HepG2 (cell line): ENCODE measurements around the gene MAP3K8. TPM values are rescaled to one million over a fixed set of nuclear protein-coding genes. Genes with fewer than 3 reads are reported as not detected.
A peak's percentile ranks its signal among the peaks of the same experiment; 100 is the strongest.

ENCODE experiments used
- ATAC-seq: fragments of 200-7000 bp; cut with Tn5 transposase; 3 replicates; pipeline ENCODE4 v1.9.1; 2020; ENCODE audit warnings: mild to moderate bottlenecking, moderate library complexity
- BruUV-seq: library from RNA; stranded (reverse); fragments of 400-500 nt; replicated peaks from 2 replicates; lab custom pipeline; 2021; lab: Mats Ljungman, UMichigan
- CTCF ChIA-PET: fragments of 300-600 bp; formaldehyde crosslinking; extraction: SDS; loops from one replicate; lab custom pipeline; 2021; ENCODE audit warnings: low total read pairs, inconsistent platforms, low intra/inter-chr PET ratio; lab: Yijun Ruan, JAX
- POLR2A ChIA-PET: fragments of 350-600 bp; sonication (Branson Sonifier 250); formaldehyde crosslinking; loops from one replicate; lab custom pipeline; 2020; ENCODE audit warnings: antibody characterized with exemption, inconsistent platforms; lab: Yijun Ruan, JAX
- DNase-seq: peaks from one replicate; pipeline ENCODE4 v3.0.0-alpha.2; 2015; ENCODE audit warnings: low spot score
- FAIRE-seq: peaks from 3 replicates; lab custom pipeline; 2011; peaks lifted over from hg19 to GRCh38; lab: Jason Lieb, UNC
- H2AFZ ChIP-seq: one replicate; pipeline ENCODE4 v1.6.1; 2011; ENCODE audit warnings: low read length, inconsistent platforms
- H3K27ac ChIP-seq: fragments of 300-600 bp; 3 replicates; pipeline ENCODE4 v1.8.0; 2011; ENCODE audit warnings: mixed run types, mild to moderate bottlenecking, mixed read lengths, low read length, inconsistent platforms; ENCODE audit not compliant: insufficient read depth; ENCODE audit errors: extremely low read length
- H3K27me3 ChIP-seq, 2 experiments: fragments of 200-600 bp in 1 of 2; 2 replicates in 1 of 2; 3 replicates in 1 of 2; pipeline versions ENCODE4 v1.6.0 to v1.8.0; 2011; ENCODE audit warnings: low read length in 2 of 2, mild to moderate bottlenecking in 2 of 2, moderate library complexity in 2 of 2, inconsistent platforms in 1 of 2; ENCODE audit not compliant: insufficient read depth in 2 of 2, control insufficient read depth in 1 of 2
- H3K36me3 ChIP-seq, 2 experiments: fragments of 200-600 bp in 1 of 2; replicated peaks in 1 of 2; 2 replicates in 1 of 2; 3 replicates in 1 of 2; pipeline versions ENCODE4 v1.5.1 to v1.8.0; 2011; ENCODE audit warnings: low read length in 2 of 2, inconsistent platforms in 1 of 2; ENCODE audit not compliant: insufficient read depth in 2 of 2, control insufficient read depth in 1 of 2
- H3K4me1 ChIP-seq: 2 replicates; pipeline ENCODE4 v1.5.1; 2012; ENCODE audit warnings: low read length, inconsistent platforms; ENCODE audit not compliant: insufficient read depth
- H3K4me2 ChIP-seq: 2 replicates; pipeline ENCODE4 v1.6.0; 2011; ENCODE audit warnings: low read depth, low read length, inconsistent platforms
- H3K4me3 ChIP-seq, 3 experiments: fragments of 200-600 bp in 1 of 3; sonication (generic), shearing (Covaris generic) in 1 of 3; replicated peaks in 1 of 3; 2 replicates each; pipeline ENCODE4 v1.5.1; 2011 to 2016; ENCODE audit warnings: low read length in 3 of 3, inconsistent platforms in 2 of 3, low read depth in 2 of 3, mild to moderate bottlenecking in 2 of 3, control low read depth in 1 of 3, mixed read lengths in 1 of 3; ENCODE audit not compliant: insufficient read depth in 1 of 3
- H3K79me2 ChIP-seq: one replicate; pipeline ENCODE4 v1.6.1; 2011; ENCODE audit warnings: low read length, inconsistent platforms; ENCODE audit not compliant: insufficient read depth
- H3K9ac ChIP-seq: 2 replicates; pipeline ENCODE4 v1.6.0; 2011; ENCODE audit warnings: mild to moderate bottlenecking, low read depth, low read length, inconsistent platforms; ENCODE audit not compliant: insufficient read depth
- H3K9me3 ChIP-seq: 2 replicates; pipeline ENCODE4 v1.5.1; 2012; ENCODE audit warnings: mild to moderate bottlenecking, low read length
- H4K20me1 ChIP-seq: 2 replicates; pipeline ENCODE4 v1.6.0; 2011; ENCODE audit warnings: inconsistent platforms, mild to moderate bottlenecking, low read length, moderate library complexity; ENCODE audit not compliant: insufficient read depth
- FOXA3 ChIP-seq: IDR thresholded peaks from 2 replicates; pipeline ENCODE4 v1.6.1; 2016; ENCODE audit warnings: missing genetic modification reagents, missing compliant biosample characterization
- PHF20 ChIP-seq: sonication (generic); formaldehyde crosslinking; IDR thresholded peaks from 2 replicates; pipeline ENCODE4 v1.5.0; 2020; ENCODE audit warnings: mild to moderate bottlenecking, missing genetic modification reagents
- RAD21 ChIP-seq: fragments of 450-650 bp; formaldehyde crosslinking; IDR thresholded peaks from 2 replicates; pipeline ENCODE4 v1.5.0; 2020; ENCODE audit warnings: mild to moderate bottlenecking
- STAT5B ChIP-seq: sonication (generic); formaldehyde crosslinking; IDR thresholded peaks from 2 replicates; pipeline ENCODE4 v1.4.0; 2020; ENCODE audit warnings: missing genetic modification reagents
- ZNF143 ChIP-seq: sonication (generic); formaldehyde crosslinking; IDR thresholded peaks from 2 replicates; pipeline ENCODE4 v1.4.0; 2020; ENCODE audit warnings: missing genetic modification reagents
- ZNF350 ChIP-seq: sonication (generic); formaldehyde crosslinking; IDR thresholded peaks from 2 replicates; pipeline ENCODE4 v1.4.0; 2020; ENCODE audit warnings: mild to moderate bottlenecking, low read depth, missing genetic modification reagents, borderline replicate concordance
- ZNF510 ChIP-seq: sonication (generic); formaldehyde crosslinking; IDR thresholded peaks from 2 replicates; pipeline ENCODE4 v1.4.0; 2020; ENCODE audit warnings: low read depth, mild to moderate bottlenecking, missing genetic modification reagents
- ZNF546 ChIP-seq: sonication (generic); formaldehyde crosslinking; conservative IDR thresholded peaks from 2 replicates; pipeline ENCODE4 v1.8.1; 2023; ENCODE audit warnings: mild to moderate bottlenecking, missing genetic modification reagents
- ZNF761 ChIP-seq: sonication (generic); formaldehyde crosslinking; conservative IDR thresholded peaks from 2 replicates; pipeline ENCODE4 v1.4.0; 2020; ENCODE audit warnings: mild to moderate bottlenecking, missing genetic modification reagents
- ZNF766 ChIP-seq: sonication (generic); formaldehyde crosslinking; IDR thresholded peaks from 2 replicates; pipeline ENCODE4 v1.5.0; 2020; ENCODE audit warnings: missing genetic modification reagents, borderline replicate concordance
- WGBS: methylation state at CpG from one replicate; pipeline ENCODE4 v1.1.6; 2017; ENCODE audit warnings: low lambda C conversion rate; 5-methylcytosine and 5-hydroxymethylcytosine counted together
- in situ Hi-C: cut with HindIII; loops from 2 replicates; pipeline ENCODE4 v1.10.0; 2017; ENCODE audit warnings: low pct_unique_long_range_greater_than_20kb; ENCODE audit not compliant: extremely low pct_ligation_motif_present
- intact Hi-C: fragments of 100-400 bp; cut with micrococcal nuclease; formaldehyde crosslinking; loops from one replicate; pipeline ENCODE4 v1.10.0; 2022; ENCODE audit not compliant: unreplicated experiment
- polyA plus RNA-seq, 8 experiments: library from polyadenylated mRNA; depleted of rRNA in 3 of 8; stranded (reverse) in 7 of 8; unstranded in 1 of 8; fragments of >200 nt; fragmentation: Illumina TruSeq in 4 of 8; extraction: Trizol in 4 of 8; gene quantifications; 2 replicates each; pipeline versions ENCODE4 v1.2.1 to v1.2.3, GENCODE V29; 2011 to 2016; ENCODE audit warnings: low read depth in 4 of 8, missing spikeins in 1 of 8, mixed read lengths in 1 of 8; ENCODE audit not compliant: insufficient read depth in 1 of 8
- total RNA-seq, 5 experiments: library from RNA; depleted of rRNA; stranded (reverse); fragments of >200 nt; fragmentation: Illumina TruSeq; extraction: Trizol; gene quantifications; 2 replicates each; pipeline ENCODE4 v1.2.3, GENCODE V29; 2016; ENCODE audit warnings: low read depth in 1 of 5
- TF ChIP-seq, protein P1 (sequence below): sonication (generic); formaldehyde crosslinking; IDR thresholded peaks from 2 replicates; pipeline ENCODE4 v1.4.0; 2020; ENCODE audit warnings: low read depth, mild to moderate bottlenecking, missing genetic modification reagents
- TF ChIP-seq, protein P2 (sequence below): sonication (generic); formaldehyde crosslinking; conservative IDR thresholded peaks from 2 replicates; pipeline ENCODE4 v1.5.0; 2020; ENCODE audit warnings: missing genetic modification reagents
- TF ChIP-seq, protein P3 (sequence below): sonication (generic); formaldehyde crosslinking; IDR thresholded peaks from 2 replicates; pipeline ENCODE4 v1.8.0; 2023; ENCODE audit warnings: mild to moderate bottlenecking, missing genetic modification reagents
- TF ChIP-seq, protein P4 (sequence below): sonication (generic); formaldehyde crosslinking; IDR thresholded peaks from 2 replicates; pipeline ENCODE4 v1.5.1; 2020; ENCODE audit warnings: missing genetic modification reagents, mild to moderate bottlenecking, borderline replicate concordance
- TF ChIP-seq, protein P5 (sequence below): sonication (generic); formaldehyde crosslinking; IDR thresholded peaks from 2 replicates; pipeline ENCODE4 v1.4.0; 2020; ENCODE audit warnings: missing genetic modification reagents

The MAP3K8 gene
- total and polyA plus RNA-seq, 2 of the 13 experiments (the other 11 are each of a cell fraction or from before 2014, with no cell fraction given), result 19.3 to 37.9 TPM

DNA sequence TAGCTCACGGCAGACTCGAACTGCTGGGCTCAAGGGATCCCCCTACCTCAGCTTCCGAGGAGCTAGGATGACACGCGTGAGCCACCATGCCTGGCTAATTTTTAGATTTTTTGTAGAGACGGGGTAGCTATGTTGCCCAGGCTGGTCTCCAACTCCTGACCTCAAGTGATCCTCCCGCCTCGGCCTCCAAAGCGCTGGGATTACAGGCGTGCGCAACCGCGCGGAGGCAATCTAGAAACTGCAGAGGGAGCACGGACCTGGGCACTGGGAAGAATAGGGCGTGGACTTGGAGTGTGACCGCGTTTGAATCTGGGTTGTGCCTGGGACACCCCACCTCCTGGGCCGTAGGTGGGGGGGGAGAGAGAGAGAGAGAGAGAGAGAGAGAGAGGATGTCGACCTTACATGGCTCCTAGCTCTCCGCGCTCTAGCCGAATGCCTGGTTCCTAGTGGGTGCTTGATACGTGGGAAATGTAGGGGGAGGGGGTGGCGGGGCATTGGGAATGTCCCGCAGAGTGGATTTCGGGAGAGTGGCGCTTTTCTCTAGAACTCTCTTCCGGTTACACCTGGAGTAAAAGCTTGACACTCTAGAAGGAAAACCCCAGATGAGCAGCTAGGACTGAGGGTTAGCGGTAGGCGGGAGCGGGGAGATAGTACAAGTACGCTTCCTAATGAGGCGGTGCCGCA, 1.2 kb upstream of the MAP3K8 start (continued):
- TF ChIP-seq FOXA3 (CRISPR knock-in tag), result no peak
- TF ChIP-seq, protein P1, sequence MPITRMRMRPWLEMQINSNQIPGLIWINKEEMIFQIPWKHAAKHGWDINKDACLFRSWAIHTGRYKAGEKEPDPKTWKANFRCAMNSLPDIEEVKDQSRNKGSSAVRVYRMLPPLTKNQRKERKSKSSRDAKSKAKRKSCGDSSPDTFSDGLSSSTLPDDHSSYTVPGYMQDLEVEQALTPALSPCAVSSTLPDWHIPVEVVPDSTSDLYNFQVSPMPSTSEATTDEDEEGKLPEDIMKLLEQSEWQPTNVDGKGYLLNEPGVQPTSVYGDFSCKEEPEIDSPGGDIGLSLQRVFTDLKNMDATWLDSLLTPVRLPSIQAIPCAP (CRISPR knock-in tag), result no peak
- TF ChIP-seq ZNF546, result no peak
- no peak for TF ChIP-seq ZNF761
- no peak for TF ChIP-seq ZNF510 (CRISPR knock-in tag)
- TF ChIP-seq, protein P2, sequence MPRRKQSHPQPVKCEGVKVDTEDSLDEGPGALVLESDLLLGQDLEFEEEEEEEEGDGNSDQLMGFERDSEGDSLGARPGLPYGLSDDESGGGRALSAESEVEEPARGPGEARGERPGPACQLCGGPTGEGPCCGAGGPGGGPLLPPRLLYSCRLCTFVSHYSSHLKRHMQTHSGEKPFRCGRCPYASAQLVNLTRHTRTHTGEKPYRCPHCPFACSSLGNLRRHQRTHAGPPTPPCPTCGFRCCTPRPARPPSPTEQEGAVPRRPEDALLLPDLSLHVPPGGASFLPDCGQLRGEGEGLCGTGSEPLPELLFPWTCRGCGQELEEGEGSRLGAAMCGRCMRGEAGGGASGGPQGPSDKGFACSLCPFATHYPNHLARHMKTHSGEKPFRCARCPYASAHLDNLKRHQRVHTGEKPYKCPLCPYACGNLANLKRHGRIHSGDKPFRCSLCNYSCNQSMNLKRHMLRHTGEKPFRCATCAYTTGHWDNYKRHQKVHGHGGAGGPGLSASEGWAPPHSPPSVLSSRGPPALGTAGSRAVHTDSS (CRISPR knock-in tag), result no peak
- no peak for TF ChIP-seq ZNF143 (CRISPR knock-in tag)
- TF ChIP-seq, protein P3, sequence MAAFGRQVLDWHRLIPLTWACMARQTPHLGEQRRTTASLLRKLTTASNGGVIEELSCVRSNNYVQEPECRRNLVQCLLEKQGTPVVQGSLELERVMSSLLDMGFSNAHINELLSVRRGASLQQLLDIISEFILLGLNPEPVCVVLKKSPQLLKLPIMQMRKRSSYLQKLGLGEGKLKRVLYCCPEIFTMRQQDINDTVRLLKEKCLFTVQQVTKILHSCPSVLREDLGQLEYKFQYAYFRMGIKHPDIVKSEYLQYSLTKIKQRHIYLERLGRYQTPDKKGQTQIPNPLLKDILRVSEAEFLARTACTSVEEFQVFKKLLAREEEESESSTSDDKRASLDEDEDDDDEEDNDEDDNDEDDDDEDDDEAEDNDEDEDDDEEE (CRISPR knock-in tag), result no peak

DNA sequence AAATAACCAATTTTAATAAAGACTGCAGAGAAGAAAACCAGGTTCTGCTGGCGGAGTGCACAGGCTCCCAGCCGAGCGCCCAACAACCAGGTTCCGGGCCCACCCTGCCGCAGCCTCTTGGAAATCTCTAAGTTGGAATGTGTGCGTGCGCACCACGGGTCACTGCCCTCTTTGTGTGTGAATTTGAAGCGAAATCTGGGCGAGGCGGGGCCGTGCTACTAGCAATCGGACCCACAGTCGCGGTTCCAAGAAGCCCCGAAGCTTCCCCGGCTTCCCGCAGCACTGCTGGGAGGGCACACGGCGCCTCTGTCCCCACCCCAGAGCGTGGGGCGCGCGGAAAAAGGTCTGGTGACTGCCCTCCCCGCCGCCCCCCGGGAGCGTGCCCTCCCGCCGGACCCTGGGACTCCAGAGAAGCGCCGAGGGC, 666 bp upstream of the MAP3K8 start:
- BruUV-seq, result TSS peak; percentile 94
- no peaks in the 10 kb centered on the region; a peak in 2 of 5 replicates for H3K36me3 ChIP-seq
- H3K4me3 ChIP-seq, result peak overlapping the region; percentile 93 to 97 (median 96)
- peak; percentile 77 for DNase-seq
- CTCF ChIA-PET, result interaction anchor here (1.2 kb wide), 1 partner anchor 9 kb away, joined by 3 read pairs; no protein-coding TSS in a partner anchor
- peak overlapping the region; percentile 97 for H3K27ac ChIP-seq
- FAIRE-seq, result no peak
- POLR2A ChIA-PET, result interaction anchor here (0.6 to 3.6 kb wide), 18 partner anchors 10 to 172 kb away, joined by 3 to 53 read pairs (median 4); no protein-coding TSS in a partner anchor
- intact Hi-C loops (no loop called here), in situ Hi-C loops (loop anchor here (25.0 kb wide), 1 partner anchor 1504 kb away; the partner anchor contains the start of gene ARHGAP12)
- peak overlapping the region; percentile 89 for H3K9ac ChIP-seq
- H3K79me2 ChIP-seq, result peaks cover 36% of the 10 kb centered on the region
- H3K27me3 ChIP-seq, result no peaks in the 10 kb centered on the region; a peak in 1 of 5 replicates
- H3K4me1 ChIP-seq, result peaks cover 50% of the 10 kb centered on the region
- H2AFZ ChIP-seq, result no peak overlapping the region
- ATAC-seq, result peak; percentile 59
- peak overlapping the region; percentile 86 for H3K4me2 ChIP-seq
- WGBS, result 10% methylated on average over 13 of the region's 32 CpGs
- H3K9me3 ChIP-seq, result no peaks in the 10 kb centered on the region
- H4K20me1 ChIP-seq, result peaks cover 17% of the 10 kb centered on the region
- TF ChIP-seq, protein P4, sequence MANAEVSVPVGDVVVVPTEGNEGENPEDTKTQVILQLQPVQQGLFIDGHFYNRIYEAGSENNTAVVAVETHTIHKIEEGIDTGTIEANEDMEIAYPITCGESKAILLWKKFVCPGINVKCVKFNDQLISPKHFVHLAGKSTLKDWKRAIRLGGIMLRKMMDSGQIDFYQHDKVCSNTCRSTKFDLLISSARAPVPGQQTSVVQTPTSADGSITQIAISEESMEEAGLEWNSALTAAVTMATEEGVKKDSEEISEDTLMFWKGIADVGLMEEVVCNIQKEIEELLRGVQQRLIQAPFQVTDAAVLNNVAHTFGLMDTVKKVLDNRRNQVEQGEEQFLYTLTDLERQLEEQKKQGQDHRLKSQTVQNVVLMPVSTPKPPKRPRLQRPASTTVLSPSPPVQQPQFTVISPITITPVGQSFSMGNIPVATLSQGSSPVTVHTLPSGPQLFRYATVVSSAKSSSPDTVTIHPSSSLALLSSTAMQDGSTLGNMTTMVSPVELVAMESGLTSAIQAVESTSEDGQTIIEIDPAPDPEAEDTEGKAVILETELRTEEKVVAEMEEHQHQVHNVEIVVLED, result no peak
- no peak for TF ChIP-seq ZNF766 (CRISPR knock-in tag)
- no peak for TF ChIP-seq STAT5B
- TF ChIP-seq PHF20 (CRISPR knock-in tag), result no peak
- TF ChIP-seq ZNF350 (CRISPR knock-in tag), result no peak
- TF ChIP-seq RAD21 (CRISPR knock-in tag), result peak; percentile 20; the same call in 1 of the 2 replicates
- TF ChIP-seq, protein P5, sequence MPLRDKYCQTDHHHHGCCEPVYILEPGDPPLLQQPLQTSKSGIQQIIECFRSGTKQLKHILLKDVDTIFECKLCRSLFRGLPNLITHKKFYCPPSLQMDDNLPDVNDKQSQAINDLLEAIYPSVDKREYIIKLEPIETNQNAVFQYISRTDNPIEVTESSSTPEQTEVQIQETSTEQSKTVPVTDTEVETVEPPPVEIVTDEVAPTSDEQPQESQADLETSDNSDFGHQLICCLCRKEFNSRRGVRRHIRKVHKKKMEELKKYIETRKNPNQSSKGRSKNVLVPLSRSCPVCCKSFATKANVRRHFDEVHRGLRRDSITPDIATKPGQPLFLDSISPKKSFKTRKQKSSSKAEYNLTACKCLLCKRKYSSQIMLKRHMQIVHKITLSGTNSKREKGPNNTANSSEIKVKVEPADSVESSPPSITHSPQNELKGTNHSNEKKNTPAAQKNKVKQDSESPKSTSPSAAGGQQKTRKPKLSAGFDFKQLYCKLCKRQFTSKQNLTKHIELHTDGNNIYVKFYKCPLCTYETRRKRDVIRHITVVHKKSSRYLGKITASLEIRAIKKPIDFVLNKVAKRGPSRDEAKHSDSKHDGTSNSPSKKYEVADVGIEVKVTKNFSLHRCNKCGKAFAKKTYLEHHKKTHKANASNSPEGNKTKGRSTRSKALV, result no peak; the same call in 1 of the 2 replicates
